Measurements from ENCODE around the gene ADAMTS19.

Gene ADAMTS19

GRCh38 chr5:129617206-129617605, 157.1 kb downstream of the ADAMTS19 start:
- Histone ChIP-seq H3F3A (ENCODE audit: insufficient read depth, low read length) (no peaks in the 10 kb centered on the region), H3K9ac (ENCODE audit: low read length) (no peak overlapping the region), H3K4me2 (ENCODE audit: low read length) (no peak overlapping the region), H2AFZ (ENCODE audit: low read length) (no peak overlapping the region), H3K27me3 (ENCODE audit: insufficient read depth, low read length) (no peaks in the 10 kb centered on the region), H4K20me1 (ENCODE audit: insufficient read depth, low read length) (no peaks in the 10 kb centered on the region), H3K4me1 (ENCODE audit: insufficient read depth, low read length, severe bottlenecking) (no peaks in the 10 kb centered on the region), H3K9me2 (ENCODE audit: low read depth, low read length) (no peaks in the 10 kb centered on the region), H3K27ac (ENCODE audit: low read depth, low read length, poor library complexity, severe bottlenecking) (no peak overlapping the region), H3K36me3 (ENCODE audit: insufficient read depth, low read length) (no peaks in the 10 kb centered on the region), H3K9me3 (ENCODE audit: low read length) (no peaks in the 10 kb centered on the region), H3K79me2 (ENCODE audit: insufficient read depth, low read length) (no peaks in the 10 kb centered on the region), H3K4me3 (ENCODE audit: low read depth, low read length, poor library complexity, severe bottlenecking) (no peak overlapping the region)
- TF ChIP-seq EZH2 (IDR thresholded peaks at IDR 0.05; ENCODE audit: borderline replicate concordance, low read length), result no peak
- TF ChIP-seq CTCF (IDR thresholded peaks at IDR 0.05; ENCODE audit: low read length), result no peak

- H3K4me2 ChIP-seq (ENCODE audit: low read length), result no peak overlapping the region
- H3K36me3 ChIP-seq (ENCODE audit: insufficient read depth, low read length), result no peaks in the 10 kb centered on the region
- no peaks in the 10 kb centered on the region for H3K9me2 ChIP-seq (ENCODE audit: low read depth, low read length)
- H3K9ac ChIP-seq (ENCODE audit: low read length), result no peak overlapping the region
- H3K4me1 ChIP-seq (ENCODE audit: insufficient read depth, low read length, severe bottlenecking), result no peaks in the 10 kb centered on the region
- no peak overlapping the region for H3K27ac ChIP-seq (ENCODE audit: low read depth, low read length, poor library complexity, severe bottlenecking)
- H3K4me3 ChIP-seq (ENCODE audit: low read depth, low read length, poor library complexity, severe bottlenecking), result no peak overlapping the region
- no peaks in the 10 kb centered on the region for H3K27me3 ChIP-seq (ENCODE audit: insufficient read depth, low read length)
- no peak for TF ChIP-seq CTCF (IDR thresholded peaks at IDR 0.05; ENCODE audit: low read length)
- TF ChIP-seq EZH2 (IDR thresholded peaks at IDR 0.05; ENCODE audit: borderline replicate concordance, low read length), result no peak
- no peaks in the 10 kb centered on the region for H3F3A ChIP-seq (ENCODE audit: insufficient read depth, low read length)
- no peaks in the 10 kb centered on the region for H4K20me1 ChIP-seq (ENCODE audit: insufficient read depth, low read length)
- H3K79me2 ChIP-seq (ENCODE audit: insufficient read depth, low read length), result no peaks in the 10 kb centered on the region
- no peak overlapping the region for H2AFZ ChIP-seq (ENCODE audit: low read length)
- H3K9me3 ChIP-seq (ENCODE audit: low read length), result no peaks in the 10 kb centered on the region
Measured at GRCh38 chr5:129619782-129620181, 159.7 kb downstream of the ADAMTS19 start.

- no peak overlapping the region for H3K4me3 ChIP-seq (ENCODE audit: low read depth, low read length, poor library complexity, severe bottlenecking)
- H3K9me3 ChIP-seq (ENCODE audit: low read length), result no peaks in the 10 kb centered on the region
- no peaks in the 10 kb centered on the region for H3K27me3 ChIP-seq (ENCODE audit: insufficient read depth, low read length)
- H3K27ac ChIP-seq (ENCODE audit: low read depth, low read length, poor library complexity, severe bottlenecking), result no peak overlapping the region
- no peaks in the 10 kb centered on the region for H3K36me3 ChIP-seq (ENCODE audit: insufficient read depth, low read length)
- H2AFZ ChIP-seq (ENCODE audit: low read length), result no peak overlapping the region
- no peaks in the 10 kb centered on the region for H3F3A ChIP-seq (ENCODE audit: insufficient read depth, low read length)
- H4K20me1 ChIP-seq (ENCODE audit: insufficient read depth, low read length), result no peaks in the 10 kb centered on the region
- H3K4me2 ChIP-seq (ENCODE audit: low read length), result no peak overlapping the region
- no peak for TF ChIP-seq EZH2 (IDR thresholded peaks at IDR 0.05; ENCODE audit: borderline replicate concordance, low read length)
- TF ChIP-seq CTCF (IDR thresholded peaks at IDR 0.05; ENCODE audit: low read length), result no peak
- H3K9ac ChIP-seq (ENCODE audit: low read length), result no peak overlapping the region
- no peaks in the 10 kb centered on the region for H3K9me2 ChIP-seq (ENCODE audit: low read depth, low read length)
- no peaks in the 10 kb centered on the region for H3K4me1 ChIP-seq (ENCODE audit: insufficient read depth, low read length, severe bottlenecking)
- H3K79me2 ChIP-seq (ENCODE audit: insufficient read depth, low read length), result no peaks in the 10 kb centered on the region
Measured at GRCh38 chr5:129622531-129622930, 162.4 kb downstream of the ADAMTS19 start.

Measured in OCI-LY1 (cell line).